Naive thymus-derived CD4-positive, alpha-beta T cell (primary cell): Measurements from ENCODE around the gene LRRC74B. TPM values are rescaled to one million over a fixed set of nuclear protein-coding genes. Genes with fewer than 3 reads are reported as not detected.
"Not testable (repeated sequence)": the region's sequence is repeated elsewhere in the genome, so short reads cannot be mapped to it uniquely, and the experiment has no call there.

Source experiments
- ATAC-seq: fragments of 150-1000 bp; cut with Tn5 transposase; 2 replicates; pipeline ENCODE4 v1.10.0; 2021; ENCODE audit warnings: mild to moderate bottlenecking, moderate library complexity
- CTCF ChIA-PET: fragments of 350-600 bp; sonication (Branson Sonifier 250); formaldehyde crosslinking; loops from one replicate; lab custom pipeline; 2021; ENCODE audit warnings: antibody characterized with exemption; lab: Charles Lee
- POLR2A ChIA-PET: fragments of 350-600 bp; sonication (Branson Sonifier 250); formaldehyde crosslinking; loops from one replicate; lab custom pipeline; 2021; ENCODE audit warnings: antibody characterized with exemption, inconsistent platforms; lab: Charles Lee
- DNase-seq, 9 donors: peaks; one replicate each; pipeline versions ENCODE4 v3.0.0 to v3.0.0-alpha.2; 2020 to 2022; ENCODE audit warnings: mixed read lengths in 1 of 9
- H3K27ac ChIP-seq: one replicate; pipeline ENCODE4 v1.7.0; 2013; ENCODE audit warnings: mild to moderate bottlenecking, low read depth, low read length, moderate library complexity
- H3K27me3 ChIP-seq, 2 donors: one replicate each; pipeline ENCODE4 v1.7.0; 2013; ENCODE audit warnings: low read length in 2 of 2, mild to moderate bottlenecking in 2 of 2, moderate library complexity in 2 of 2; ENCODE audit not compliant: control insufficient read depth in 2 of 2, insufficient read depth in 2 of 2
- H3K36me3 ChIP-seq, 3 experiments: 1 replicate in 2 of 3; 2 replicates in 1 of 3; pipeline ENCODE4 v1.7.0; 2013; ENCODE audit warnings: low read length in 3 of 3, mild to moderate bottlenecking in 3 of 3, moderate library complexity in 1 of 3; ENCODE audit not compliant: insufficient read depth in 3 of 3, control insufficient read depth in 2 of 3
- H3K4me1 ChIP-seq, 2 donors: one replicate each; pipeline ENCODE4 v1.7.0; 2013; ENCODE audit warnings: low read length in 2 of 2, mild to moderate bottlenecking in 2 of 2, moderate library complexity in 1 of 2; ENCODE audit not compliant: control insufficient read depth in 2 of 2, insufficient read depth in 2 of 2
- H3K4me3 ChIP-seq: 2 replicates; pipeline ENCODE4 v1.7.0; 2013; ENCODE audit warnings: mild to moderate bottlenecking, low read length
- H3K9me3 ChIP-seq, 3 experiments: 1 replicate in 2 of 3; 2 replicates in 1 of 3; pipeline ENCODE4 v1.7.0; 2013; ENCODE audit warnings: low read length in 3 of 3; ENCODE audit not compliant: control insufficient read depth in 2 of 3
- H3K27ac Mint-ChIP-seq, 9 donors: one replicate each; pipeline ENCODE4 v1.8.0; 2020 to 2022; ENCODE audit warnings: mixed read lengths in 9 of 9, mild to moderate bottlenecking in 8 of 9, moderate library complexity in 5 of 9, inconsistent platforms in 2 of 9
- H3K27me3 Mint-ChIP-seq, 5 donors: one replicate each; pipeline ENCODE4 v1.8.0; 2021 to 2022; ENCODE audit warnings: mixed read lengths in 5 of 5, mild to moderate bottlenecking in 1 of 5
- H3K36me3 Mint-ChIP-seq, 5 donors: one replicate each; pipeline ENCODE4 v1.8.0; 2020 to 2022; ENCODE audit warnings: mixed read lengths in 5 of 5, mild to moderate bottlenecking in 3 of 5, inconsistent platforms in 1 of 5
- H3K4me1 Mint-ChIP-seq, 7 donors: one replicate each; pipeline ENCODE4 v1.8.0; 2020 to 2022; ENCODE audit warnings: mixed read lengths in 7 of 7, mild to moderate bottlenecking in 3 of 7, inconsistent platforms in 1 of 7
- H3K4me3 Mint-ChIP-seq, 10 donors: one replicate each; pipeline ENCODE4 v1.8.0; 2020 to 2022; ENCODE audit warnings: mild to moderate bottlenecking in 10 of 10, mixed read lengths in 10 of 10, moderate library complexity in 6 of 10, inconsistent platforms in 2 of 10
- H3K9me3 Mint-ChIP-seq, 11 donors: one replicate each; pipeline ENCODE4 v1.8.0; 2020 to 2022; ENCODE audit warnings: mixed read lengths in 11 of 11, mild to moderate bottlenecking in 4 of 11, inconsistent platforms in 1 of 11, moderate library complexity in 1 of 11
- intact Hi-C, 2 donors: fragments of 100-400 bp; cut with micrococcal nuclease; formaldehyde crosslinking; loops; one replicate each; pipeline ENCODE4 v1.15.1; 2023
- polyA plus RNA-seq, 2 donors: library from polyadenylated mRNA; unstranded; fragments of 300-500 nt; fragmentation: Illumina TruSeq; gene quantifications; one replicate each; pipeline ENCODE4 v1.2.3, GENCODE V29; 2021
- total RNA-seq, 6 experiments: library from RNA in 5 of 6; stranded (reverse) in 5 of 6; gene quantifications; 1 replicate in 5 of 6; 2 replicates in 1 of 6; pipeline ENCODE4 v1.2.3 and lab custom pipeline; 2021 to 2026

LRRC74B gene
- total and polyA plus RNA-seq, 7 experiments from 2014 or later = not detected

- H3K4me3 Mint-ChIP-seq = no peak overlapping the region
- Histone ChIP-seq H3K4me3 (no peak overlapping the region), H3K27me3 (no peaks in the 10 kb centered on the region), H3K4me1 (peaks cover 6 to 16% of the 10 kb centered on the region in 2 donors), H3K36me3 (no peaks in the 10 kb centered on the region), H3K9me3 (no peaks in the 10 kb centered on the region), H3K27ac (no peak overlapping the region)
- no peaks in the 10 kb centered on the region for H3K36me3 Mint-ChIP-seq
- no peak for DNase-seq
- peaks cover 16 to 29% (median 21%) of the 10 kb centered on the region in 7 donors for H3K4me1 Mint-ChIP-seq
- peaks cover 0 to 1% (median 0%) of the 10 kb centered on the region in 11 donors for H3K9me3 Mint-ChIP-seq
- no peak overlapping the region for H3K27ac Mint-ChIP-seq
- ChIA-PET POLR2A (interaction anchor here (0.7 kb wide), 1 partner anchor 183 kb away, joined by 3 read pairs; no protein-coding TSS in a partner anchor), CTCF (interaction anchor here (0.8 kb wide), 1 partner anchor 54 kb away, joined by 4 read pairs; no protein-coding TSS in a partner anchor)
- no peak for ATAC-seq
- intact Hi-C loops = no loop called here
- peaks cover 12 to 31% (median 17%) of the 10 kb centered on the region in 5 donors for H3K27me3 Mint-ChIP-seq
Observed at GRCh38 chr22:21047730-21048129, 2.0 kb downstream of the LRRC74B start.

- H3K9me3 Mint-ChIP-seq, H3K4me3 ChIP-seq, H3K36me3 ChIP-seq, H3K9me3 ChIP-seq, intact Hi-C loops, POLR2A ChIA-PET, H3K4me3 Mint-ChIP-seq, DNase-seq, H3K27ac Mint-ChIP-seq, H3K27ac ChIP-seq, H3K27me3 ChIP-seq, H3K36me3 Mint-ChIP-seq, ATAC-seq: not testable (repeated sequence)
- H3K27me3 Mint-ChIP-seq = peaks cover 5 to 25% (median 10%) of the 10 kb centered on the region in 5 donors
- peaks cover 6 to 16% of the 10 kb centered on the region in 2 donors for H3K4me1 ChIP-seq
- peaks cover 13 to 25% (median 18%) of the 10 kb centered on the region in 7 donors for H3K4me1 Mint-ChIP-seq
- CTCF ChIA-PET = interaction anchor here (0.8 kb wide), 1 partner anchor 54 kb away, joined by 4 read pairs; no protein-coding TSS in a partner anchor
Observed at GRCh38 chr22:21048448-21048847, 2.7 kb downstream of the LRRC74B start.

GRCh38 chr22:21048965-21049364 is 3.2 kb downstream of the LRRC74B start:
- H3K27me3 Mint-ChIP-seq = peaks cover 0 to 20% (median 8%) of the 10 kb centered on the region in 5 donors
- DNase-seq, POLR2A ChIA-PET, intact Hi-C loops, H3K9me3 Mint-ChIP-seq, H3K27me3 ChIP-seq, CTCF ChIA-PET, ATAC-seq, H3K36me3 ChIP-seq, H3K27ac ChIP-seq, H3K27ac Mint-ChIP-seq, H3K4me3 Mint-ChIP-seq, H3K36me3 Mint-ChIP-seq, H3K9me3 ChIP-seq, H3K4me3 ChIP-seq: not testable (repeated sequence)
- H3K4me1 ChIP-seq = peaks cover 6 to 16% of the 10 kb centered on the region in 2 donors
- peaks cover 10 to 20% (median 16%) of the 10 kb centered on the region in 7 donors for H3K4me1 Mint-ChIP-seq

- H3K27me3 ChIP-seq = no peaks in the 10 kb centered on the region
- H3K27ac Mint-ChIP-seq = peak overlapping the region in 3 of 9 donors; percentile 38 to 63 (median 45)
- no peak overlapping the region for H3K4me3 ChIP-seq
- ChIA-PET POLR2A (no interaction called here), CTCF (no interaction called here)
- peaks cover 0 to 12% of the 10 kb centered on the region in 2 donors for H3K4me1 ChIP-seq
- no peak for ATAC-seq
- no peaks in the 10 kb centered on the region for H3K9me3 ChIP-seq
- no peak overlapping the region for H3K27ac ChIP-seq
- no peaks in the 10 kb centered on the region for H3K9me3 Mint-ChIP-seq
- no peak overlapping the region for H3K4me3 Mint-ChIP-seq
- peaks cover 12 to 22% (median 17%) of the 10 kb centered on the region in 7 donors for H3K4me1 Mint-ChIP-seq
- H3K36me3 Mint-ChIP-seq = no peaks in the 10 kb centered on the region
- H3K27me3 Mint-ChIP-seq = peaks cover 0 to 5% (median 0%) of the 10 kb centered on the region in 5 donors
- intact Hi-C loops = no loop called here
- no peak for DNase-seq
- no peaks in the 10 kb centered on the region for H3K36me3 ChIP-seq
Observed at GRCh38 chr22:21051145-21051830, 5.5 kb downstream of the LRRC74B start.

- POLR2A ChIA-PET = no interaction called here
- Mint-ChIP-seq H3K9me3 (no peaks in the 10 kb centered on the region), H3K27me3 (peaks cover 0 to 10% (median 0%) of the 10 kb centered on the region in 5 donors), H3K4me1 (peaks cover 18 to 28% (median 23%) of the 10 kb centered on the region in 7 donors), H3K4me3 (no peak overlapping the region), H3K27ac (peak overlapping the region in 3 of 9 donors; percentile 18 to 59 (median 38)), H3K36me3 (no peaks in the 10 kb centered on the region)
- DNase-seq (no peak), ATAC-seq (no peak)
- Histone ChIP-seq H3K9me3 (no peaks in the 10 kb centered on the region), H3K4me1 (peaks cover 0 to 14% of the 10 kb centered on the region in 2 donors), H3K36me3 (no peaks in the 10 kb centered on the region), H3K4me3 (no peak overlapping the region), H3K27ac (no peak overlapping the region), H3K27me3 (no peaks in the 10 kb centered on the region)
- CTCF ChIA-PET = no interaction called here
- intact Hi-C loops = no loop called here
Observed at GRCh38 chr22:21051831-21052400, 6.2 kb downstream of the LRRC74B start.

- Mint-ChIP-seq H3K4me3 (no peak overlapping the region), H3K27me3 (peaks cover 0 to 11% (median 0%) of the 10 kb centered on the region in 5 donors), H3K9me3 (no peaks in the 10 kb centered on the region), H3K36me3 (no peaks in the 10 kb centered on the region), H3K4me1 (peaks cover 19 to 29% (median 24%) of the 10 kb centered on the region in 7 donors), H3K27ac (peak overlapping the region in 1 of 9 donors; percentile 31)
- CTCF ChIA-PET = no interaction called here
- DNase-seq = no peak
- no peak overlapping the region for H3K27ac ChIP-seq
- H3K4me1 ChIP-seq = peaks cover 0 to 14% of the 10 kb centered on the region in 2 donors
- no peaks in the 10 kb centered on the region for H3K27me3 ChIP-seq
- no peaks in the 10 kb centered on the region for H3K36me3 ChIP-seq
- no peaks in the 10 kb centered on the region for H3K9me3 ChIP-seq
- POLR2A ChIA-PET = no interaction called here
- ATAC-seq = no peak
- no peak overlapping the region for H3K4me3 ChIP-seq
- intact Hi-C loops = no loop called here
Observed at GRCh38 chr22:21052715-21053459, 7.1 kb downstream of the LRRC74B start.
